Panc1 (cell line): ENCODE data around the gene FAM193A. TPM values are rescaled to one million over a fixed set of nuclear protein-coding genes. Genes with fewer than 3 reads are reported as not detected.

Experiments
- ATAC-seq: fragments of 200-7000 bp; cut with Tn5 transposase; 2 replicates; pipeline ENCODE4 v1.9.1; 2020; ENCODE audit warnings: mild to moderate bottlenecking, moderate library complexity
- BruUV-seq: library from RNA; stranded (reverse); fragments of 400-500 nt; replicated peaks from 2 replicates; lab custom pipeline; 2021; lab: Mats Ljungman, UMichigan
- CTCF ChIA-PET: fragments of 300-600 bp; sonication (Branson Sonifier 250); formaldehyde crosslinking; loops from one replicate; lab custom pipeline; 2022; ENCODE audit warnings: antibody characterized with exemption; lab: Charles Lee
- POLR2A ChIA-PET: fragments of 300-600 bp; sonication (Branson Sonifier 250); formaldehyde crosslinking; loops from one replicate; lab custom pipeline; 2022; ENCODE audit warnings: antibody characterized with exemption; lab: Charles Lee
- DNase-seq: peaks from one replicate; pipeline ENCODE4 v3.0.0-alpha.2; 2010; ENCODE audit warnings: low read depth, low spot score
- H3K27ac ChIP-seq: 2 replicates; pipeline ENCODE4 v1.5.1; 2011; ENCODE audit warnings: mild to moderate bottlenecking, low read length, inconsistent platforms
- H3K27me3 ChIP-seq: fragments of 200-500 bp; sonication (Bioruptor generic); 2 replicates; pipeline ENCODE4 v1.6.0; 2014; ENCODE audit warnings: low read length, inconsistent platforms; ENCODE audit not compliant: control insufficient read depth, insufficient read depth
- H3K36me3 ChIP-seq: fragments of 200-500 bp; sonication (Bioruptor generic); 2 replicates; pipeline ENCODE4 v1.5.1; 2014; ENCODE audit warnings: inconsistent platforms, mild to moderate bottlenecking, low read length, moderate library complexity; ENCODE audit not compliant: control insufficient read depth, insufficient read depth
- H3K4me1 ChIP-seq: 2 replicates; pipeline ENCODE4 v1.5.1; 2011; ENCODE audit warnings: inconsistent platforms, mild to moderate bottlenecking, low read length, moderate library complexity; ENCODE audit not compliant: control insufficient read depth, insufficient read depth
- H3K4me3 ChIP-seq, 2 experiments: 2 replicates each; pipeline ENCODE4 v1.5.1; 2011 to 2012; ENCODE audit warnings: low read depth in 2 of 2, low read length in 2 of 2, mild to moderate bottlenecking in 2 of 2, inconsistent platforms in 1 of 2, moderate library complexity in 1 of 2
- H3K9me3 ChIP-seq: fragments of 200-500 bp; sonication (Bioruptor generic); 2 replicates; pipeline ENCODE4 v1.5.1; 2014; ENCODE audit warnings: low read depth, mild to moderate bottlenecking, inconsistent platforms, low read length, moderate library complexity; ENCODE audit not compliant: control insufficient read depth, insufficient read depth
- CTCF ChIP-seq: fragments of 450-650 bp; IDR thresholded peaks from 2 replicates; pipeline ENCODE4 v1.5.1; 2017; ENCODE audit warnings: mild to moderate bottlenecking
- POLR2AphosphoS5 ChIP-seq: IDR thresholded peaks from 2 replicates; pipeline ENCODE4 v1.6.1; 2012; ENCODE audit warnings: mild to moderate bottlenecking, low read depth, low read length, moderate library complexity
- REST ChIP-seq, 2 experiments: IDR thresholded peaks; 2 replicates each; pipeline ENCODE4 v1.6.1; 2011 to 2012; ENCODE audit warnings: low read depth in 2 of 2, control low read depth in 1 of 2, low read length in 1 of 2, mild to moderate bottlenecking in 1 of 2, moderate library complexity in 1 of 2; ENCODE audit not compliant: insufficient read depth in 1 of 2
- SIN3A ChIP-seq: IDR thresholded peaks from 2 replicates; pipeline ENCODE4 v1.6.1; 2012; ENCODE audit warnings: low read depth, mild to moderate bottlenecking, low read length, moderate library complexity, borderline replicate concordance; ENCODE audit not compliant: insufficient read depth
- TCF7L2 ChIP-seq: IDR thresholded peaks from 2 replicates; pipeline ENCODE4 v1.6.1; 2011; ENCODE audit warnings: mild to moderate bottlenecking, low read depth, low read length, inconsistent platforms
- in situ Hi-C: cut with HindIII; loops from 2 replicates; pipeline ENCODE4 v1.10.0; 2016; ENCODE audit warnings: low sequenced_read_pairs, low pct_unique_long_range_greater_than_20kb
- intact Hi-C: fragments of 100-400 bp; cut with micrococcal nuclease; formaldehyde crosslinking; loops from one replicate; pipeline ENCODE4 v1.10.0; 2022; ENCODE audit not compliant: unreplicated experiment
- total RNA-seq: library from RNA; stranded (reverse); gene quantifications from one replicate; pipeline ENCODE4 v1.2.1, GENCODE V29; 2021; ENCODE audit not compliant: unreplicated experiment

FAM193A gene
- total RNA-seq, 1 experiment from 2014 or later = 25.7 TPM

GRCh38 chr4:2630556-2631273, 94.3 kb downstream of the FAM193A start:
- POLR2A ChIA-PET = no interaction called here
- intact Hi-C loops (no loop called here), in situ Hi-C loops (no loop called here)
- CTCF ChIA-PET = interaction anchor here (0.6 kb wide), 2 partner anchors 36 to 80 kb away, joined by 4 to 9 read pairs; no protein-coding TSS in a partner anchor
- Histone ChIP-seq H3K4me1 (no peaks in the 10 kb centered on the region), H3K9me3 (no peaks in the 10 kb centered on the region), H3K27ac (no peak overlapping the region), H3K36me3 (peaks cover 2% of the 10 kb centered on the region; the same call in 1 of the 2 replicates), H3K4me3 (no peak overlapping the region), H3K27me3 (no peaks in the 10 kb centered on the region)
- DNase-seq = no peak
- ATAC-seq = no peak
- no TSS peak for BruUV-seq
- TF ChIP-seq TCF7L2 = no peak
- no peak for TF ChIP-seq SIN3A
- TF ChIP-seq CTCF = no peak

- intact Hi-C loops = no loop called here
Measured at GRCh38 chr4:2634014-2634413, 97.6 kb downstream of the FAM193A start.

More at GRCh38 chr4:2634014-2634413, 97.6 kb downstream of the FAM193A start:
- BruUV-seq = no TSS peak
- no peak for TF ChIP-seq CTCF
- no peak for TF ChIP-seq POLR2AphosphoS5
- no peak for TF ChIP-seq REST (IDR thresholded peaks at IDR 0.05; ENCODE audit: insufficient read depth in 1 of 2, low read depth in 2 of 2, low read length in 1 of 2)
- TF ChIP-seq TCF7L2 = no peak
- TF ChIP-seq SIN3A = no peak
- peaks cover 4% of the 10 kb centered on the region for H3K36me3 ChIP-seq
- no peaks in the 10 kb centered on the region for H3K27me3 ChIP-seq
- no peak overlapping the region for H3K4me3 ChIP-seq
- H3K4me1 ChIP-seq = no peaks in the 10 kb centered on the region
- POLR2A ChIA-PET = interaction anchor here (0.5 kb wide), 1 partner anchor 14 kb away, joined by 10 read pairs; no protein-coding TSS in a partner anchor
- in situ Hi-C loops = no loop called here
- no peaks in the 10 kb centered on the region for H3K9me3 ChIP-seq
- ATAC-seq (no peak), DNase-seq (no peak)
- CTCF ChIA-PET = interaction anchor here (0.5 kb wide), 1 partner anchor 12 kb away, joined by 9 read pairs; no protein-coding TSS in a partner anchor
- no peak overlapping the region for H3K27ac ChIP-seq
